ENCODE data around the gene NUDT15.

GRCh38 chr13:48028066-48028465 lies 9.5 kb upstream of the NUDT15 start:
- TF ChIP-seq CTCF (IDR thresholded peaks at IDR 0.05) (no peak), ZFX (IDR thresholded peaks at IDR 0.05; ENCODE audit: borderline replicate concordance) (no peak)
